ENCODE data around the gene RNGTT.

RNGTT gene

GRCh38 chr6:88922775-88923548 is 40.5 kb downstream of the RNGTT start:
- Histone ChIP-seq H3K27me3 (ENCODE audit: control insufficient read depth in 1 of 2, insufficient read depth in 2 of 2, low read length in 2 of 2) (no peaks in the 10 kb centered on the region), H3K4me1 (ENCODE audit: control insufficient read depth, insufficient read depth, low read length) (no peaks in the 10 kb centered on the region), H3K27ac (ENCODE audit: low read length) (no peak overlapping the region), H3K9ac (ENCODE audit: low read length in 2 of 2) (no peak overlapping the region), H3K9me3 (ENCODE audit: control insufficient read depth in 2 of 2, low read length in 2 of 2) (no peaks in the 10 kb centered on the region), H3K4me3 (ENCODE audit: low read length in 2 of 2) (no peak overlapping the region), H3K36me3 (ENCODE audit: control insufficient read depth in 2 of 2, insufficient read depth in 2 of 2, low read length in 2 of 2) (peaks cover 0 to 5% of the 10 kb centered on the region in 2 donors)

GRCh38 chr6:88921734-88922133 is 41.7 kb downstream of the RNGTT start:
- H3K9ac ChIP-seq (ENCODE audit: low read length in 2 of 2), result no peak overlapping the region
- no peaks in the 10 kb centered on the region for H3K4me1 ChIP-seq (ENCODE audit: control insufficient read depth, insufficient read depth, low read length)
- peaks cover 0 to 5% of the 10 kb centered on the region in 2 donors for H3K36me3 ChIP-seq (ENCODE audit: control insufficient read depth in 2 of 2, insufficient read depth in 2 of 2, low read length in 2 of 2)
- H3K27ac ChIP-seq (ENCODE audit: low read length), result no peak overlapping the region
- no peaks in the 10 kb centered on the region for H3K27me3 ChIP-seq (ENCODE audit: control insufficient read depth in 1 of 2, insufficient read depth in 2 of 2, low read length in 2 of 2)
- H3K9me3 ChIP-seq (ENCODE audit: control insufficient read depth in 2 of 2, low read length in 2 of 2), result no peaks in the 10 kb centered on the region
- H3K4me3 ChIP-seq (ENCODE audit: low read length in 2 of 2), result no peak overlapping the region

- Histone ChIP-seq H3K9me3 (ENCODE audit: control insufficient read depth in 2 of 2, low read length in 2 of 2) (no peaks in the 10 kb centered on the region), H3K4me3 (ENCODE audit: low read length in 2 of 2) (no peak overlapping the region), H3K9ac (ENCODE audit: low read length in 2 of 2) (no peak overlapping the region), H3K27me3 (ENCODE audit: control insufficient read depth in 1 of 2, insufficient read depth in 2 of 2, low read length in 2 of 2) (no peaks in the 10 kb centered on the region), H3K27ac (ENCODE audit: low read length) (no peak overlapping the region), H3K36me3 (ENCODE audit: control insufficient read depth in 2 of 2, insufficient read depth in 2 of 2, low read length in 2 of 2) (peaks cover 0 to 5% of the 10 kb centered on the region in 2 donors), H3K4me1 (ENCODE audit: control insufficient read depth, insufficient read depth, low read length) (no peaks in the 10 kb centered on the region)
These were observed 42.4 kb downstream of the RNGTT start for GRCh38 chr6:88920774-88921733.

GRCh38 chr6:88920088-88920487 is 43.3 kb downstream of the RNGTT start:
- Histone ChIP-seq H3K27ac (ENCODE audit: low read length) (no peak overlapping the region), H3K4me3 (ENCODE audit: low read length in 2 of 2) (no peak overlapping the region), H3K36me3 (ENCODE audit: control insufficient read depth in 2 of 2, insufficient read depth in 2 of 2, low read length in 2 of 2) (no peaks in the 10 kb centered on the region), H3K27me3 (ENCODE audit: control insufficient read depth in 1 of 2, insufficient read depth in 2 of 2, low read length in 2 of 2) (no peaks in the 10 kb centered on the region), H3K9ac (ENCODE audit: low read length in 2 of 2) (no peak overlapping the region), H3K4me1 (ENCODE audit: control insufficient read depth, insufficient read depth, low read length) (no peaks in the 10 kb centered on the region), H3K9me3 (ENCODE audit: control insufficient read depth in 2 of 2, low read length in 2 of 2) (no peaks in the 10 kb centered on the region)

GRCh38 chr6:88919032-88919431 is 44.4 kb downstream of the RNGTT start:
- no peak overlapping the region for H3K9ac ChIP-seq (ENCODE audit: low read length in 2 of 2)
- H3K36me3 ChIP-seq (ENCODE audit: control insufficient read depth in 2 of 2, insufficient read depth in 2 of 2, low read length in 2 of 2), result no peaks in the 10 kb centered on the region
- H3K4me1 ChIP-seq (ENCODE audit: control insufficient read depth, insufficient read depth, low read length), result no peaks in the 10 kb centered on the region
- no peak overlapping the region for H3K27ac ChIP-seq (ENCODE audit: low read length)
- no peaks in the 10 kb centered on the region for H3K9me3 ChIP-seq (ENCODE audit: control insufficient read depth in 2 of 2, low read length in 2 of 2)
- no peak overlapping the region for H3K4me3 ChIP-seq (ENCODE audit: low read length in 2 of 2)
- H3K27me3 ChIP-seq (ENCODE audit: control insufficient read depth in 1 of 2, insufficient read depth in 2 of 2, low read length in 2 of 2), result no peaks in the 10 kb centered on the region

- Histone ChIP-seq H3K36me3 (ENCODE audit: control insufficient read depth in 2 of 2, insufficient read depth in 2 of 2, low read length in 2 of 2) (no peaks in the 10 kb centered on the region), H3K9ac (ENCODE audit: low read length in 2 of 2) (no peak overlapping the region), H3K4me1 (ENCODE audit: control insufficient read depth, insufficient read depth, low read length) (no peaks in the 10 kb centered on the region), H3K27me3 (ENCODE audit: control insufficient read depth in 1 of 2, insufficient read depth in 2 of 2, low read length in 2 of 2) (no peaks in the 10 kb centered on the region), H3K4me3 (ENCODE audit: low read length in 2 of 2) (no peak overlapping the region), H3K9me3 (ENCODE audit: control insufficient read depth in 2 of 2, low read length in 2 of 2) (no peaks in the 10 kb centered on the region), H3K27ac (ENCODE audit: low read length) (no peak overlapping the region)
These were observed 46.7 kb downstream of the RNGTT start for GRCh38 chr6:88916615-88917208.

- no peaks in the 10 kb centered on the region for H3K4me1 ChIP-seq (ENCODE audit: control insufficient read depth, insufficient read depth, low read length)
- H3K36me3 ChIP-seq (ENCODE audit: control insufficient read depth in 2 of 2, insufficient read depth in 2 of 2, low read length in 2 of 2), result no peaks in the 10 kb centered on the region
- no peaks in the 10 kb centered on the region for H3K9me3 ChIP-seq (ENCODE audit: control insufficient read depth in 2 of 2, low read length in 2 of 2)
- no peak overlapping the region for H3K4me3 ChIP-seq (ENCODE audit: low read length in 2 of 2)
- H3K9ac ChIP-seq (ENCODE audit: low read length in 2 of 2), result no peak overlapping the region
- H3K27me3 ChIP-seq (ENCODE audit: control insufficient read depth in 1 of 2, insufficient read depth in 2 of 2, low read length in 2 of 2), result no peaks in the 10 kb centered on the region
- no peak overlapping the region for H3K27ac ChIP-seq (ENCODE audit: low read length)
These were observed 48.4 kb downstream of the RNGTT start for GRCh38 chr6:88914895-88915598.

- H3K4me1 ChIP-seq (ENCODE audit: control insufficient read depth, insufficient read depth, low read length), result no peaks in the 10 kb centered on the region
- H3K9me3 ChIP-seq (ENCODE audit: control insufficient read depth in 2 of 2, low read length in 2 of 2), result no peaks in the 10 kb centered on the region
- no peak overlapping the region for H3K27ac ChIP-seq (ENCODE audit: low read length)
- no peak overlapping the region for H3K4me3 ChIP-seq (ENCODE audit: low read length in 2 of 2)
- no peak overlapping the region for H3K9ac ChIP-seq (ENCODE audit: low read length in 2 of 2)
- no peaks in the 10 kb centered on the region for H3K36me3 ChIP-seq (ENCODE audit: control insufficient read depth in 2 of 2, insufficient read depth in 2 of 2, low read length in 2 of 2)
- no peaks in the 10 kb centered on the region for H3K27me3 ChIP-seq (ENCODE audit: control insufficient read depth in 1 of 2, insufficient read depth in 2 of 2, low read length in 2 of 2)
These were observed 49.2 kb downstream of the RNGTT start for GRCh38 chr6:88914180-88914579.

GRCh38 chr6:88913471-88913870 is 49.9 kb downstream of the RNGTT start:
- Histone ChIP-seq H3K9me3 (ENCODE audit: control insufficient read depth in 2 of 2, low read length in 2 of 2) (no peaks in the 10 kb centered on the region), H3K4me3 (ENCODE audit: low read length in 2 of 2) (no peak overlapping the region), H3K9ac (ENCODE audit: low read length in 2 of 2) (no peak overlapping the region), H3K4me1 (ENCODE audit: control insufficient read depth, insufficient read depth, low read length) (no peaks in the 10 kb centered on the region), H3K27ac (ENCODE audit: low read length) (no peak overlapping the region), H3K36me3 (ENCODE audit: control insufficient read depth in 2 of 2, insufficient read depth in 2 of 2, low read length in 2 of 2) (no peaks in the 10 kb centered on the region), H3K27me3 (ENCODE audit: control insufficient read depth in 1 of 2, insufficient read depth in 2 of 2, low read length in 2 of 2) (no peaks in the 10 kb centered on the region)

Data from stomach smooth muscle (tissue), 2 donors.